Fibroblast of skin of right quadriceps (primary cell): Measurements from ENCODE around the gene KCNH3.

ENCODE experiments used
- DNase-seq: peaks from one replicate; pipeline ENCODE4 v3.0.0-alpha.2; 2013

The KCNH3 gene

GRCh38 chr12:49565406-49566265 lies 26.8 kb downstream of the KCNH3 start:
- no peak for DNase-seq

DNA sequence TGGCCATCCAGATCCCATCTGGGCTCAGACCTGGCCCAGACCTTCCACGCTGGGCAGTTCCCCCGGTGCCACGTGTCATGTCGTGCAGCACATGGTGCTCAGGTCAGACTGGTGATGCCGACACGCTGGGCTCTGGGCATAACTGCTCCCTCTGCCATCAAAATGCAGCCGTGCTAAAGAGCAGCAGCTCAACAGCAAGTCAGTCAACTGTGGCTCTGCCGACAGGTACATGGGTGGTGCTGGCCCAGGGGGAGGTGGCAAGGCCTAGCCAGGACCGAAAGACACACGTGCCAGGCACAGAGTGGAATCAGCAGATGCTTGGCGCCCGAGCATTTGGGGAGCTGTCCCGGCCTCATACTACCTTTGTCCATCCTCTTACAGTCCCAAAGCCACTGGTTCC lies 27.5 kb downstream of the KCNH3 start:
- DNase-seq = no peak

GRCh38 chr12:49567302-49567610 lies 28.4 kb downstream of the KCNH3 start:
- DNase-seq = no peak

GRCh38 chr12:49567611-49568441 lies 29.0 kb downstream of the KCNH3 start, which contains the start of gene MCRS1:
Gene MCRS1, minus strand, starts transcription at chr12:49568142. Its CDS starts 1,411 bp downstream, at chr12:49566731.
- DNase-seq = peak; percentile 90

- no peak for DNase-seq
These were observed 29.8 kb downstream of the KCNH3 start for GRCh38 chr12:49568442-49569162.

DNA sequence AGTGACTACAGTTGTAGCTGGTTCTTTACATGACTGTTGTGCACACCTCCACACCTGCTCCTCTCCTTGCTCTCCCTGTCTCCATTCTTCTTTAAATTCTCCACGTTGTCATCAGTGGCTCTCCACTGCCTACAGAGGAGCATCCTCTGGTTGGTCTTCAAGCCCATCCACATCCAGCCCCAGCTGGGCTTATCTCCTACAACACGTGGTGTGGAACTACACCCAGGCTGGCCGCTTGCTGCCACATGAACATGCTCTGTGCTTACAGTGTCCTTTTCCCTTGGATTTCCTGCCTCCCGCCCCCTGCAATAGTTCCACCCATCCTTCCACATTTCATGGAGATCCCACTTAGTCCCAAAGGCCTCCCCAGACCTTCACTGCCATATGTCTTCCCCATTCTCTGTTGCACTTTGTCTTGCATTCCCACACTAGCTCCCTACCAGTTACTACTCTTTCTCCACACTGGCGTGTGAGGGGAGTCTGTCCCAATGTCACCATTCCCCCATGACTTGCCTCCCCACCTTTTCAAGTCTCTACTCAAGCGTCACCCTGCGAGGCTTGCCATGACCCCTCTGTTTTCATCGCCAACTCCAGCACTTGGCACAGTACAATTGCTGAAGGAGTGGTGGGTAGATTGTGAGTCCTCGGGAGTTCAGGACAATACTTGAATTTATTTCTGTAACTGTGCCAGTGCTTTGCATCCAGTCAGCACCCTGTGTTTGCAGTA lies 38.9 kb downstream of the KCNH3 start:
- DNase-seq = no peak

GRCh38 chr12:49578471-49579112 lies 39.8 kb downstream of the KCNH3 start:
- DNase-seq = no peak

GRCh38 chr12:49580572-49581535 lies 42.0 kb downstream of the KCNH3 start:
- DNase-seq = peak; percentile 70

DNA sequence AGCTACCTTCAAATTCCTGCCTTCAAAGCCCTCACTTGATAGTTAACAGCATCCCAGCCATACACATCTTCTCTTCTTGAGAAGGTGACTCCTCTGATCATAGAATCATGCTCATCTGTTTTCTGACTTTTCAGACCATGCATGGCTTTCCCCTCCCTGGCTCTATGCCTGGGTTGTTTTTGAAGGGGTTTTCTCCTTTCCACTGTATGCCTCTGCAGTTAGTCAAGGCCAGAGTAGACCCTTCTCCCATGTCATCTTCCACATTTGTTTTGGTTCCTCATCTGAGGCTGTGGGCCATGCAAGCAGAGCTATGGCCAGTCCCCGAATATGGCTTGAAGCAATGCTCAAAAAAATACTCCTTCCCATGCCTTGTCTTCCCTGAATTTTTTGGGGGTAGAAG lies 43.4 kb downstream of the KCNH3 start:
- no peak for DNase-seq

GRCh38 chr12:49582850-49583249 lies 44.0 kb downstream of the KCNH3 start:
- DNase-seq = no peak

DNA sequence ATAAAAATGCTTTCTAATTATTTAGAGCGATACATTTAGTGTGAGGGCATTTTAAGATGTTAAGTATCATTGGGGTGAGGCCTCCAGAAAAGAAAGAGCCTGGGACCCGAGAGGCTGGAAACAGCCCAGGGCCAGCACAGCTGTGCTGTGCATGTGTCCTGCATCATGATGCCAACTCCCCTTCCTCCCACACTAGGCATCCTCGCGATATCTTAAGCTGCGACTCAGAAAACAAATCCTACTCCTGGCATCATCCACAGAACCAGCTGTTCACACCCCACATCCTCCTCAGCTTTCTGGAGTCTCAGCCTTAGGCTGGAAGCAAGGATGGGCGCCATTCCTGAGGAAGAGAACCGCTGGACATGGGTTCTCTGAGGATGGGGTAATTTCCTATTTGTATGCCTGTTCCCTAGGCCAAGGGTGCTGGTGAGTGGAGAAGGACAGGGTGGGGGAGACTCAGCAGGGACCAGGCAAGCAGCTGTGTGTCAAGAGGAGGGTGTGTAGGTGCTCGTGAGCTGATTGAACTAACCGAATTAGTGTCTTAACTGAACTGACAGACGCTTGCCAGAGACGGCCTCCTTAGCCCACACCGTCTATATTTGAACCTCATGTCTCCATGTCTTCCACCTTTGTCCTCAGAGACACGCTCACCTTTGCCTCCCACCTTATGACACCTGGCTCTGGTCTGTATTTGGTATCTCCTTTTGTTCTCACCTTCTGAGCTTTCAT lies 44.7 kb downstream of the KCNH3 start:
- DNase-seq = no peak

- DNase-seq = no peak
These were observed 45.8 kb downstream of the KCNH3 start for GRCh38 chr12:49584591-49584990.

- DNase-seq = no peak
These were observed 46.9 kb downstream of the KCNH3 start for GRCh38 chr12:49585477-49586459.

GRCh38 chr12:49587174-49587908 lies 48.5 kb downstream of the KCNH3 start:
- DNase-seq = no peak

DNA sequence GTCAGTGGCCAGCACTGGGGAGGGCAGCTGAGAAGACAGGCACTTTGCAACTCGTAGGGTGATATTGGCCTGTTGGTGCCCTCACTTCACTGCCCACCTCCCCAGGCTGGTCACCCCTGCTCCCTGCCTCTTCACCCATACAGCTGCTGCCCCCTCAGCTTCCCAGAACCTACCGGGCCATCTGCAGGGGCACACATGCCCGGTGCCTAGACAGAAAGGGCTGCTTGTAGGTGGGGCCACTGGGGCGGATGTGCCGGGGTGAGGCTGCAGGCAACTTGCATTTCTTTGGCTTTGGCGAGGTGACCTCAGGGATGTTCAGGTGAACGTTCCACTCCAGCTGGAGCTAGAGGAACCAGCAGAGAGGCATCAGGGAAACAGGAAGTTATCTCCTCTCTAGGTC lies 49.5 kb downstream of the KCNH3 start:
- no peak for DNase-seq

GRCh38 chr12:49588721-49589516 lies 50.1 kb downstream of the KCNH3 start:
- no peak for DNase-seq

- no peak for DNase-seq
These were observed 59.7 kb downstream of the KCNH3 start for GRCh38 chr12:49598527-49598926.
